Fibroblast of upper back skin (primary cell): ENCODE data around the gene NACAD.

Source experiments
- DNase-seq: peaks from one replicate; pipeline ENCODE4 v3.0.0-alpha.2; 2013

Gene NACAD

GRCh38 chr7:45112648-45113047, 23.9 kb upstream of the NACAD start:
- peak; percentile 28 for DNase-seq

GRCh38 chr7:45111298-45112223, 22.8 kb upstream of the NACAD start, which contains the start of gene TBRG4:
Gene TBRG4, minus strand, starts transcription at chr7:45111697. Its CDS starts 2,460 bp downstream, at chr7:45109237.
- peak; percentile 92 for DNase-seq

- DNase-seq = no peak
Measured at GRCh38 chr7:45108863-45109262, 20.1 kb upstream of the NACAD start.

- DNase-seq = no peak
Measured at GRCh38 chr7:45107356-45107755, 18.6 kb upstream of the NACAD start.

GRCh38 chr7:45106820-45107219, 18.1 kb upstream of the NACAD start:
- no peak for DNase-seq

- no peak for DNase-seq
Measured at GRCh38 chr7:45105588-45106188, 16.9 kb upstream of the NACAD start.

- DNase-seq = no peak
Measured at GRCh38 chr7:45104844-45105587, 16.2 kb upstream of the NACAD start.

GRCh38 chr7:45103958-45104843, 15.4 kb upstream of the NACAD start:
- no peak for DNase-seq

GRCh38 chr7:45102785-45103712, 14.3 kb upstream of the NACAD start:
- no peak for DNase-seq

- no peak for DNase-seq
Measured at GRCh38 chr7:45101748-45102147, 13.0 kb upstream of the NACAD start.

GRCh38 chr7:45100761-45101480, 12.2 kb upstream of the NACAD start:
- DNase-seq = no peak

- no peak for DNase-seq
Measured at GRCh38 chr7:45099891-45100760, 11.4 kb upstream of the NACAD start.

GRCh38 chr7:45098983-45099839, 10.4 kb upstream of the NACAD start:
- no peak for DNase-seq

- DNase-seq = no peak
Measured at GRCh38 chr7:45092931-45093235, 4.1 kb upstream of the NACAD start.

GRCh38 chr7:45092100-45092930, 3.5 kb upstream of the NACAD start:
- DNase-seq = no peak

GRCh38 chr7:45089341-45089891, 647 bp upstream of the NACAD start:
- peak; percentile 56 for DNase-seq

GRCh38 chr7:45088146-45088701, 545 bp downstream of the NACAD start:
- DNase-seq = no peak
